ENCODE results near the gene RAB9B. TPM values are rescaled to one million over a fixed set of nuclear protein-coding genes. Genes with fewer than 3 reads are reported as not detected.
"Not testable (repeated sequence)": the region's sequence is repeated elsewhere in the genome, so short reads cannot be mapped to it uniquely, and the experiment has no call there.

The RAB9B gene
- total and polyA plus RNA-seq, 3 donors from 2014 or later = 2.6 to 3.8 (median 3.0) TPM

DNA sequence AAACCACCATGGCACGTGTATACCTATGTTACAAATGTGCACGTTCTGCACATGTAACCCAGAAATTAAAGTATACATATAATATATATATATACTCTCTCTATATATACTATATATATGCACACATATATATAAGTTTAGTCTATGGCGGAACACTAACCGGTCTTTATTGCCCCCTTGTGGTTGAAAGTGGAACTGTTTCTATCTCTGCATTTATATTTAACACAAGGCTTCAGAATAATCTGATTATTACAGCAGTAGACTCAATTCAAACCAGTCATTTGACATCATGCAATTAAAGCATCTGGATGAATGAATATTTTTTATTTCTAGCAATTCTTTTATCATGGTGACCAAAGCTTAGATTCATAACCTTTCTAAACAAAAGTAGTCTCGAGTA lies 14.6 kb downstream of the RAB9B start:
- Histone ChIP-seq H3K9me3 (no peaks in the 10 kb centered on the region), H3K4me1 (no peaks in the 10 kb centered on the region), H3K27me3 (no peaks in the 10 kb centered on the region), H3K4me3 (no peak overlapping the region), H3K36me3 (ENCODE audit: low read depth, missing control alignments) (no peaks in the 10 kb centered on the region), H3K27ac (no peak overlapping the region)
- 25 to 27% methylated on average over 5 of the region's 5 CpGs for WGBS, 2 donors
- intact Hi-C loops (cut with DNase I; ENCODE audit: low total_unique reads) = no loop called here
- TF ChIP-seq, protein P1, sequence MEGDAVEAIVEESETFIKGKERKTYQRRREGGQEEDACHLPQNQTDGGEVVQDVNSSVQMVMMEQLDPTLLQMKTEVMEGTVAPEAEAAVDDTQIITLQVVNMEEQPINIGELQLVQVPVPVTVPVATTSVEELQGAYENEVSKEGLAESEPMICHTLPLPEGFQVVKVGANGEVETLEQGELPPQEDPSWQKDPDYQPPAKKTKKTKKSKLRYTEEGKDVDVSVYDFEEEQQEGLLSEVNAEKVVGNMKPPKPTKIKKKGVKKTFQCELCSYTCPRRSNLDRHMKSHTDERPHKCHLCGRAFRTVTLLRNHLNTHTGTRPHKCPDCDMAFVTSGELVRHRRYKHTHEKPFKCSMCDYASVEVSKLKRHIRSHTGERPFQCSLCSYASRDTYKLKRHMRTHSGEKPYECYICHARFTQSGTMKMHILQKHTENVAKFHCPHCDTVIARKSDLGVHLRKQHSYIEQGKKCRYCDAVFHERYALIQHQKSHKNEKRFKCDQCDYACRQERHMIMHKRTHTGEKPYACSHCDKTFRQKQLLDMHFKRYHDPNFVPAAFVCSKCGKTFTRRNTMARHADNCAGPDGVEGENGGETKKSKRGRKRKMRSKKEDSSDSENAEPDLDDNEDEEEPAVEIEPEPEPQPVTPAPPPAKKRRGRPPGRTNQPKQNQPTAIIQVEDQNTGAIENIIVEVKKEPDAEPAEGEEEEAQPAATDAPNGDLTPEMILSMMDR (IDR thresholded peaks at IDR 0.05) = peak; percentile 28 to 93 (median 68)
- no peak for TF ChIP-seq POLR2A (IDR thresholded peaks at IDR 0.05)
- DNase-seq = no peak

DNA sequence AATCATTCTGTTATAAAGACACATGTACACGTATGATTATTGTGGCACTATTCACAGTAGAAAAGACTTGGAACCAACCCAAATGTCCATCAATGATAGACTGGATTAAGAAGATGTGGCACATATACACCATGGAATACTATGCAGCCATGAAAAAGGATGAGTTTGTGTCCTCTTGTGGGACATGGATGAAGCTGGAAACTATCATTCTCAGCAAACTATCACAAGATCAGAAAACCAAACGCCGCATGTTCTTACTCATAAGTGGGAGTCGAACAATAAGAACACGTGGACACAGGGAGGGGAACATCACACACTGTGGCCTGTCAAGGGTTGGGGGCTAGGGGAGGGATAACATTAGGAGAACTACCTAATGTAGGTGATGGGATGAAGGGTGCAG lies 15.0 kb downstream of the RAB9B start:
- intact Hi-C loops (cut with DNase I; ENCODE audit: low total_unique reads); H3K27ac ChIP-seq; H3K27me3 ChIP-seq; H3K4me3 ChIP-seq; H3K36me3 ChIP-seq (ENCODE audit: low read depth, missing control alignments); H3K9me3 ChIP-seq; H3K4me1 ChIP-seq; DNase-seq: not testable (repeated sequence)
- WGBS, 2 donors = 43 to 46% methylated on average over 5 of the region's 5 CpGs

DNA sequence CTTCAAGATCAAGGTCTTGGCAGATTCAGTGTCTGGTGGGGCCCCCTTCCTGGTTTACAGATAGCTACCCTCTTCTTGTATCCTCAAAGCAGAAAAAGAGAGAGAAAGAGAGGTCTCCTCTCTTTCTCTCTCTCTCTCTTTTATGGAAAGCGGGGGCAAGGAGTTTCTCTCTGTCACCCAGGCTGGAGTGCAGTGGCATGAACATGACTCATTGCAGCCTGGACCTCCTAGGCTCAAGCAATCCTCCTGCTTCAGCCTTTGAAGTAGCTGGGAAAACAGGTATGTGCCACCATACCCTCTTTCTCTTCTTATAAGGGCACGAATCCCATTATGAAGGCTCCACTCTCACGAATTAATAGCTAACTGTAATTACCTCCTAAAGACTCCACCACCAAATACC lies 20.2 kb downstream of the RAB9B start:
- Histone ChIP-seq H3K27ac (no peak overlapping the region), H3K4me1 (no peaks in the 10 kb centered on the region), H3K27me3 (no peaks in the 10 kb centered on the region), H3K36me3 (ENCODE audit: low read depth, missing control alignments) (no peaks in the 10 kb centered on the region), H3K4me3 (no peak overlapping the region), H3K9me3 (no peaks in the 10 kb centered on the region)
- TF ChIP-seq, protein P1 (IDR thresholded peaks at IDR 0.05) = no peak
- no peak for TF ChIP-seq POLR2A (IDR thresholded peaks at IDR 0.05)
- no peak for DNase-seq
- 93 to 100% methylated on average over 3 of the region's 3 CpGs for WGBS, 2 donors
- intact Hi-C loops (cut with DNase I; ENCODE audit: low total_unique reads) = no loop called here

DNA sequence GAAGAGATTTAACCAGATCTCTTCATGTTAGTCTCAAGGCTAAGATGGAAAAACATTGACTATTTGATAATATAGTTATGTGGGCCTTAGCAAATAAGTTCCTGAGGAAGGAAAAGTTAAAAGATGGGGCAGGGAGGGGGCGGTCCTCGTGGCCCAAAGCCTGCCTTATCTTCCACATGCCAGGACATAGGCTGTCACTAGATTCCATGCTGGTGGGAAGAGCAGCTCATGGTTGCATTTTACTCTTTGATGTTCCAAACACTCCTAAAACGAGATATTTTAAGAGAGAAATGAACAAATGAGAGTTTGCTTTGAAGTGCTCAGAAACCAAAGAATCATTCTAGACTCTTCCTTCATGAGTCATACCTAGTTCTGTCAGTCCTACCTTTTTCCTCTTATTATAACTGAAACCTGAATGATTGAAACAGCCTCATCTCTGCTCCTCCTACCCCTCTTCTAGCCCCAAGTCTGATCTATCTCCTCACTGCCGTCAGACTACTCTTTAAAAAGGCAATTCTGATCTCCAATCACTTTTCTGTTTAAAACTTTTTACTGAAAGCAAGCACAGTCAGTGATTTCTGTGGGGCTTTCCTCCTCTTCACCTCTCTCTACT lies 25.1 kb downstream of the RAB9B start:
- DNase-seq = no peak
- Histone ChIP-seq H3K27me3 (no peaks in the 10 kb centered on the region), H3K4me1 (no peaks in the 10 kb centered on the region), H3K4me3 (no peak overlapping the region), H3K9me3 (no peaks in the 10 kb centered on the region), H3K36me3 (ENCODE audit: low read depth, missing control alignments) (no peaks in the 10 kb centered on the region), H3K27ac (no peak overlapping the region)
- intact Hi-C loops (cut with DNase I; ENCODE audit: low total_unique reads) = no loop called here
- no peak for TF ChIP-seq POLR2A (IDR thresholded peaks at IDR 0.05)
- TF ChIP-seq, protein P1 (IDR thresholded peaks at IDR 0.05) = no peak
- 80 to 82% methylated on average over 4 of the region's 4 CpGs for WGBS, 2 donors

DNA sequence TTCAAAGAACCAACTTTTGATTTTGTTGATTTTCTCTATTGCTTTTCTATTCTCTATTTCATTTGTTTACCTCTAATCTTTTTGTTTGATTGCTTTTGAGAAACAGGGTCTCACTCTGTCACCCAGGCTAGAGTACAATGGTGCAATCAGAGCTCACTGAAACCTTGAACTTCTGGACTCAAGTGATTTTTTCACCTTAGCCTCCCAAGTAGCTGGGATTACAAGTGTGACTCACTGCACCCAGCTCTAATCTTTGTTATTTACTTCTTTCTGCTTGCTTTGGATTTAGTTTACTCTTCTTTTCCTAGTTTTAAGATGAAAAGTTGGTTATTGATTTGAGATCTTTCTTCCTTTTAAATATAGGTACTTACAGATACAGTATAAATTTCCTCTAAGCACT lies 26.2 kb downstream of the RAB9B start:
- Histone ChIP-seq H3K4me3 (no peak overlapping the region), H3K9me3 (no peaks in the 10 kb centered on the region), H3K27ac (no peak overlapping the region), H3K27me3 (no peaks in the 10 kb centered on the region), H3K4me1 (no peaks in the 10 kb centered on the region), H3K36me3 (ENCODE audit: low read depth, missing control alignments) (no peaks in the 10 kb centered on the region)
- TF ChIP-seq, protein P1 (IDR thresholded peaks at IDR 0.05) = no peak
- TF ChIP-seq POLR2A (IDR thresholded peaks at IDR 0.05) = no peak
- no peak for DNase-seq
- intact Hi-C loops (cut with DNase I; ENCODE audit: low total_unique reads) = no loop called here

Data from testis (tissue), 3 donors.